GM18873 (cell line): Measurements from ENCODE around the gene PMEPA1.

Experiments
- ATAC-seq: cut with Tn5 transposase; IDR thresholded peaks from one replicate; pipeline ENCODE4 v1.9.1; 2021; ENCODE audit warnings: mild to moderate bottlenecking, moderate library complexity, moderate number of reproducible peaks; ENCODE audit not compliant: unreplicated experiment, low FRiP score

PMEPA1 gene

DNA sequence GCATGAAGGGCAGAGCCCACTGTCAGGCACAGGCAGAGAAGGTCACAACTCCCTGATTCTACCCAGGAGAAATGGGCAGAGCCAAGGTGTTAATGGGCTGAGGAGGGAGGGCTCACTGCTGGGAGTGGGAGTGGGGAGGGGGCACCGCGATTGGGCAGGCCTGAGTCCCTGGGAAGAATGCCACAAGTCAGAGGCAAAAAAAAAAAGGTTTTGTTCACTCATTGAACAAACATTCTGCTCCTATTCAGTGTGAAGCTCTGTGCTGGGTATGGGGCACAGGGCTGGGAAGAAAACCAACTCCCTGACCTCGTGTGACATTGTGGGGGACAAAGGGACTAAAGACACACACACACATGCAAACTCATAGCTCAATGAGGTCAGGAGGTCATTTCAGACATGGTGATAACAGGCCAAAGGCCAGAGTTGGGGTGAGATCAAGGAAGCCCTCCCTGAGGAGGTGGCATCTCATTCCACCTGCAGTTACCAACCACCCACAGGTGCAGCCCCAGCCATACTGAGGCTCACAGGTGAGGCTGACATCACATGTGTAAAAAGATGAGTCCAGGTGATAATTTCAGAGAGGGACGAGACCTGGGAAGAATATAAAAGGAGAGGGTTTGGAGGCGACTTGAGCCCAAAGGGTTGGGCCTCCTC, 3.2 kb upstream of the PMEPA1 start:
- ATAC-seq = no peak

DNA sequence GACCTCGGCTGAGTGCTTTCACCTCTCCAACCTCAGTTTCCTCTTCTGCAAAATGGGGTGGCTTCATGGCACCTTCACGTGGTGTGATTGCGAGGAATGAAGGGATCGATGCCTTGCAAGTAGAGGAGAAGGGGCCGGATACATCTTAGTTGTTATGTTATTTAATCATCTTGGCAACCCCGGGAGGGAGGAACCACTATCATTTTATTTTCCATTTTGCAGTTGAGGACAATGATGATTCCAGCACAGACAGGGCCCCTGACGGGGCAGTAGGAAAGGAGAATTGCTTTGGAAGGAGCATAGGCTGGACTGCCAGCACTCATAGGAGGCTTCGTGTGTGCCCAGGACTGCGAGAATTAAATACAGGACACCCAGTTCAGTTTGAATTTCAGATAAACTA, 2.5 kb upstream of the PMEPA1 start:
- no peak for ATAC-seq

DNA sequence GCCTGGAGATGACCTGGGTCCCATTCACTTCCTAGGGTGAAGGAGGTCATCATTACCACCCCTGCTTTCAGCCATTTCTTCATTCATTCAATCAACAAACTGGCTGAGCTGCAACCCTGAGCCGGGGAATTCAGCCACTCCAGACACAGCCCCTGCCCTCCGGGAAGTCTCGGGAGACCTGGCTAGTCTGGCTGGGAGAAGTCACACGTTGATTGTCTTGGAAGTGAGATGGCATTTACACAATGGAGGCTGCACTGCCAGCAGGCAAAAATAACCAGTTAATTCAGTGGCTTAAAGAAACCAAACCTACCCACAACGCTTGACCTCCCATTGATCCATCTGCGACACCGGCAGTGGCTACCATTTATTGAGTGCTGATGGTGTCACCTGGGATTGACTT, 2.0 kb upstream of the PMEPA1 start:
- no peak for ATAC-seq

DNA sequence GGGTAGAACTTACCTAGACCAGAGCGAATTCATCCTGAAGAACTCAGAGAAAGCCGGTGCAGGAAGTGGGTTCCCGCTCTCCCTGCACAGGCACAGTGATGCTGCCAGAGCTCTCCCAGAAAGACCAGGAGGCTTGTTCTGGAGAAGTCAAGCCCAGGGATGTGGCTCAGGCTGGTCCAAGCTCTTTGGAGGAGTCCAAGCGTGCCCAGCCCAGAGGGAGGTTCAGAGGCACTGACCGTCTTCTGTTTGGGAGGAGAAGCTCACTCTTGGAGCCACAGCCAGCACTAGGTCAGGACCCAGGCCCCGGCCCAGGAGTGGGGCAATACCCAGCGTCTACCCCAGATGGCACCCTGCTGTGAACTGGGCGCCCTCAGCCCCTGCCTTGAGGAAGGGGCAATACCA, 1.5 kb upstream of the PMEPA1 start:
- ATAC-seq = no peak

DNA sequence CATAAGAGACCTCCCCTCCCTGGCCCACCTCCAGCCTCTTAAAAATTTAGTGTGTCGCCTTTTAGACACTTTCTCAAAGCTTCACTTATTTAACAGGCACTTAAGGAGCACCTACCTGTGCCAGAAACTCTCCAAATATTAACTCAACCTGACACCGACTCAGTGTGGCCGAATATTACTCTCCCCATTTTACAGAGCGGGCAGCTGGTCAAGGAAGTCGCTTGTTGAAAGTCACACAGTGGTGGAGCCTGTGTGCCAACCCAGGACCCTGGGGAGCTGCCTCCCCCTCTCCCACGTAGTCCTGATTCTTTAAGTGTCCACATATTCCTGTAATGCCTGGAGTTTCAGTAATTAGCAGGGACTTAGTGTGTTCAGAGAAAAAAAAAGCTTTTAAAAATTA, 1.0 kb upstream of the PMEPA1 start:
- no peak for ATAC-seq

DNA sequence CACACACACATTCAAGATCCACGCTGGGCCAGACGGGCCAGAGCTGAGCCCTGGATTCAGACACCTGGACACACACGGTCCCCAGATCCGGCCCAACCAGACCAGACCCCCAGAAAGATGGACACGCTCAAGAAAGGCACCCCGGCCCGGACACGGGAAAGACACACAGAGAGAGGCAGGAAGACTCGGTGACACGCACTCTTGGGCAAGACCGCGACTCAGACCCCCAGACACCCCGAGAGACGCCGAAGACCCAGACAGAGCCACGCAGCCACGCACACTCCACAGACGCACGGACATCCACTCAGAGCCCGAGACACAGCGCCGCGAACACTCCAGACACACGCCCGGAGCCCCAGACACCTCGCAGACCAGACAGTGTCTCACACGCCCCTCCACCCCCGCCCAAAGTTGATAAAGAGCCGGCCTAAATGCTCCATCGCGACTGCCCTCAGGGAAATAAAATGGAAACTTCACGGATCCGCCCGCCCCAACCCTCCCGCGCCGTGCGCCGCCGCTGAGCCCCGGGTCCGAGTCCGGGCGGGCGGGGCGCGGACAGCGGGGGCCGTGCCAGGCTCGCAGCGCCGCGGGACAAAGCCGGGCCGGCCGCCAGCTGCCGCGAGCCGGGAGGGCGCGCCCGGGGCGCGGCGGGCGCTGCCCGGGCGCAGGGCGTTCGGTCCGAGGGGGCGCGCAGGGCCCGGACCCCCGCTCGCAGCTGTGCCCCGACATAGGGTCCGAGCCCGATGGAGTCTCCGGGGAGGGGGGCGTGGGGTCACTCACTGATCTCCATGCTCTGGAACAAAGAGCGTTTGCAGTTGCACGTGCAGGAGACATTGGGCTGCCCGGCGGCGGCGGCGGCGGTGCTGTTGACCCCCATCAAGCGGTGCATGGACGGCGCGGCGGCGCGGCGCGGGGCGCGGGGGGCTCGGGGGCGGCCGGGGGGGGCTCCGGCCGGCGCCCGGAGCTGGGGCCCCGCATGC, 831 bp downstream of the PMEPA1 start:
- no peak for ATAC-seq

DNA sequence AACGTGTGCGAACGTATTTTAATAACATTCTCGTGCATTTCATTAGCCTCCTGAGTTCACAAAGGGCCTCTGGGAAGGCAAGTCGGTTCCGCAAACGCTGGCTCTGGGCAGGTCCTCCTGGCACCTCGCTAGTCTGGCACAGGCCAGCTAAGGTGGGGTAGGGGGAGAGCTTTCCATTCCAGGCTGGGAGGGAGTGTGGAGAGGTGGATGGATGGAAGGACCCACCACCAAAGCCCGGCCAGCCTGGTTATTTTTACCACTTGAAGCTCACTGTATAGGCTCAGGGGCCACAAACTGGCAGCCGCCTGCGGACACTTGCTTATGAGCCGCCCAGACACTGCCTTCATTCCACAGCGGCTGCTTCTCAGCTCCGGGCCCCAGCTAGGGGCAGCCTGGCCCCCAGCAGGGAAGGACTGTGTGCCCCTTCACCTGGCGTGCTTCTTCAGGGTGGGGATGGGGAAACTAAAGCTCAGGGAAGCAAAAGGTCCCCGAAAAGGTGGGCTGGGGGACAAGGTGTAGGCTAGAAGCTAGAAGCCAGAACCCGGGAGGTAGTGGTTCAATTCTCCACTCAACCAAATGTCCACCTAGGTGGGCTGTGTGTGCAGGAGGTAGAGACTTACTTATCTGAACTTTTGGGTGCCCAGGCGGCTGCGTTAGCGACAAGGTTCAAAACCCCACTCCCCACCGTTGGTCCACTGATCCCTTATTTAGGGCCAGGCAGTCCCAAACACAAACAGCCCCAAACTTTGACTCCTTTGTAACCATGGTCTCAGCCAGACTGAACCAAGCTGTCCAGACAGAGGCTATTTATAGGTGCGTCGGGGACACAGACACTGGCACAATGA, 1.7 kb downstream of the PMEPA1 start:
- ATAC-seq = no peak

DNA sequence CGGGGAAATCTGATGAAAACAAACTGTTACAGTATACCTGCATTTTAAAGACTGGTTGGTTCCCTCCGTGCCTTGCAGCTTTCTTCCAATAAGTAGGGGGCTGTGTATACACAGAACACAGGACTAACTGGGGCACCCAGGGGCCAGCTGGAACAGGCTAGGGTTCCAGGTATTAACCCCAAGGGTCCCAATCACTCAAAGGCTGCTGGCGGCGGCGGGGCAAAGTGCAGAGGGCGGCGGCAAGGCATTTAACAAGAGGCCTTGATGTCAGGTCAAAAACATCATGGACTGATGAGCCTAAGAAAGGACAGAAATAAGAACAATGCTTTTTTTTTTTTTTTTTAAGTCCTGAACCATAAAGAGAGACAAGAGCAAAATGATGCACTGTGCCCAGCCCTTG, 2.5 kb downstream of the PMEPA1 start:
- no peak for ATAC-seq

DNA sequence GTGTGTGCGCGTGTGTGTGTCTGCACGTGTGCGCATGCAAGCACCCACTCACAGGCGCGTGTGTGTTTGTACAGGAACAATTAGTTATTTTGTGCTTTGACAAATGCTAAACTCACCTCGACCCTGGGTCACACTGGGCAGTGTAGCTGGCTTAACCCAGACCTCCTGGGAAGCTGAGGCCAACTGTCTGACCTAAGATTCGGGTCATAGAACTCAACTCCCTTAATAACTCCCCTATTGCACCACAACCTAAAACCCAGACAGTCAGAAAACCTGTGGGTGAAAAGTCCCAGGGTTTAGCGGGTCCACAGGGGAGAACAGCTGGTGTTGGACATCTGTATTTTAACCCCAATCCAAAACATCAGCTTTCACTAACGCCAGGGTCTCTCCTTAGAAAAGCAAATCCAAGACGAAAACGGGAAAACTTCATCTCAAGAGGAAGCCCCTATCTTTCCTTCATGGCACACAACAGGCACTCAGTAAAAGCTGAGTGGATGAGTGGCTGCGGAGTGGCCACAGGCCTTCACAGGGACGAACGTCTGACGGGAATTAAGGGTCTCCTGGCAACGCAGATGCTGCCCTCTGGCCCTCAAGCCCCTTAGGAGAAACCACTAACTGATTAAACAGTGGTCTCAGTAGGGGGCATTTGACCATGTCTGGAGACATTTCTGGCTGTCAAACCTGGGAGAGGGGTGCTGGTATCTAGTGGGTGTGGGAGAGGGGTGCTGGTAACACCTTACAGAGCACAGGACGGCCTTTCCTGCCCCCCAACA, 4.5 kb downstream of the PMEPA1 start:
- no peak for ATAC-seq

DNA sequence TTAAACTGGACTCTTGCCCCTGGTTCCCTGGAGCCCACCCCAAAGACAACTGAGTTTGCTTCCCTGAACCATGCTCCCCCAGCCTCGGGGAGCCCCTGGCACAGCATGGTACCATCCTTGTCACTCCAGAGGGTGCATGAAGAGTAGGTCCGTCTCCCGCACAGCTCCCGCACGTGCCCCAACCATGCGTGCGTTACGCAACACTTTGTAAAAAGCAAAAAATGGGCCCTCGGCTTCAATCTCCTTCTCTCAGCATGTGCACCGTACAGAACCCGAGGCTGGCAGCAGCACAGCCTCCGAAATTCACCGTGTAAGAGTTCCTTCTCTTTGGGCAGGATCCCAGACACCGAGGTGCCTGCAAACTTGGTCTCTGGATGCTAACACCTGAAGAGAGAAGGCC, 5.6 kb downstream of the PMEPA1 start:
- ATAC-seq = no peak

DNA sequence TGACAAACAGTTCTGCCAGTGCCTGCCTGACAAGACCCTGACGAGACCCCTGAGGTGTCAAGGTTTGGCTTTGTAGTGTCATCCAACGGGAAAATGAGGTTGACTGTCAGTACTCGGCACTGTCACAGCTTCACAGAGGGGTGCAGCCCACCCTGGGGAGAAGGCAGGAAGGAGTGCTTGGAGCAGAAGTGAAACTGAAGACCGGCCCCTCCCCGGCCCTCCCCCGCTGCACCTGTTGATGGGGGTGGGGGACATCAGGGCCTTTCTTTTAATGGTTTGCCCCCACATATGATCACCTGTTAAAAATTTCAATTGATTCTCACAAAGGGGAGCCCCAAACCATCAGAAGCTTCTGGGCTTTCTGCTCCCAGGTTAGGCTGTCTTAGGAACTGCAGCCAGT, 6.8 kb downstream of the PMEPA1 start:
- ATAC-seq = no peak

DNA sequence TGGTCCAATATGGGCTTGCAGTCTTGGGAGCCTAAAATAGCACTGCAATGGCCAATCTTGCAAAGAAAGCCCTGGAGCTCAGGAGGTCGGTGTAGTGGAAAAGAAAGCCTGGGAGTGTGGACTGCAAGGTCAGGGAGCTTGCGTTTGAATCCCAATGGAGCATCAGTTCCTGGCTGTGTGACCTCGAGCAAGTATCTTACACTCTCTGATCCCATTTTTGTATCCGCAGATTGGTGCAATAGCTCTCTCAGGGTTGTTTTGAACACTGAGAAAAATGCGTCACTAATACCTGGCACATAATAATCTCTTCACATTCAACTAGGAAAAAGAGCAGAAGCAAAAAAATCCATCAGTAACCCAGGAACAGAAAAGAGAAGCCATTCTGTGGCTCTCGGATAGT, 7.3 kb downstream of the PMEPA1 start:
- no peak for ATAC-seq

DNA sequence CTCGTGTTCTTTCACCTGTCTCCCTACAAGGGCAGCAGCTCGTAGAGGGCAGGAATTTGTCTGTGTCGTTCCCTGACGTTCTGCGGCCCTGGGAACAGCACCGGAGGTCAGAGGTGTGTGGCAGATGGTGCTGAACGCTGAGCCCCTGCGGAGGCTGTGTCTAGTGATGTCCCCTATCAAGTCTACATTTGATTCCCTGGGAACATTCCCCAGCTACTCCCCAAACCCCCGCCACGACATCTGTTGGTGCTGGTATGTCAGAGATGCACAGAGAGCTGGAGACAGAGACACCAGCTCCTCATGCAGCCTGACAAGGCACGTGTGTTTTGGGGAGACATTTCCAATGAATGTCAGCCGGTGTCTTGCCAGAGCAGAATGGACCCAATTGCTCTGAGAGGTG, 7.7 kb downstream of the PMEPA1 start:
- no peak for ATAC-seq

DNA sequence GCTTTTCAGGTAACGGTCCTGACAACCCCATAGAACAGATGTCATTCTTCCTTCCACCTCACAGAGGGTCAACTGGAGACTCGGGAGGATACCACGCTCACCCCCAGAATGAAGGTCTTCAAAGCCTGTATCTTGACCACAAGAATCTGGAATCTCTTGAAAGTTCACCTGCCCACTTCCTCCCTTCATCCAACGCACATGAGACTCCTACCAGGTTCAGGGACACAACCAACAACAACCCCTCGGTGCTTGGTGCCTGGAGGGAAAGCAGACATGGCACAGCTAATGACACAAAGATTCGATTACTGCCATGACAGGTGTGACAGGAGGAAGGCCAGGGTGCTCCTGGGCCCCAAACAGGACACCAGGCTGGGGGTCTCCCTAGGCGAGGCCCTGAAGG, 8.2 kb downstream of the PMEPA1 start:
- no peak for ATAC-seq

DNA sequence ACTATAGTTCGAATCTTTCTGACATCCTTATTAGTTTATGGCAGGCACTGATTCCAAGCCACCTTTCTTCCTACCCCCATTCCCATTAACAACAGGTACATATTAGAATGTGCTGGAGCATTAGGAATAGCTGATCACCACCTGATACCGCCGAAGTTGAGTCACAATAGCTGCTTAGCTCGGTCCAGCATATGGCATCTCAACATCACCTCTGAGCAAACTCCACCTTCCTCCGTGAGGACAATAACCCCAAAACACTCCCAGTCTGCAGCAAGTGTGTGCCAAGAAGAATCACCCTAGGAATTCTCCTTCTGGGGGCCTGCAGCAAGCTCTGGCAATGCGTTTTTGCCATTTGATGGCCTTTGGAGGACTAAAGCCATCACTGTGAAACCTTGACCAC, 8.7 kb downstream of the PMEPA1 start:
- no peak for ATAC-seq

DNA sequence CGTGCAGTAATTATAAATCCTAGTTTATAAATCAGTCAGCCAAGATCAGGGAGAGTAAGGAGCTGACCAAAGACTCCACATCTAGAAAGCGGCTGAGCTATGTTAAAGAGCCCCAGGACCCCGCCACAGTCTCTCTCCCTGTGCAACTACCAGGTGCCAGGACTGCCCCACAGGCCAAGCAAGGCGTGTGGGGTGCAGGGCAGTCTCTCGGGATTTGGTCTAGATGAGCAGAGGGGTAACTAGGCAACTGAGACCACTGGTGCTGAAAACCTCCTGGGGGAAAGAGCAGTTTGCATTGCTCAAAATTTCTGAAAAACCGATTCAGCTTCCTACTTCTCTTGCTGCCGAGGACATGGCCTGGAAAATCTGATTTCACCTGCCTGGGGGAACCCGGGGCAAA, 10.4 kb downstream of the PMEPA1 start:
- no peak for ATAC-seq

DNA sequence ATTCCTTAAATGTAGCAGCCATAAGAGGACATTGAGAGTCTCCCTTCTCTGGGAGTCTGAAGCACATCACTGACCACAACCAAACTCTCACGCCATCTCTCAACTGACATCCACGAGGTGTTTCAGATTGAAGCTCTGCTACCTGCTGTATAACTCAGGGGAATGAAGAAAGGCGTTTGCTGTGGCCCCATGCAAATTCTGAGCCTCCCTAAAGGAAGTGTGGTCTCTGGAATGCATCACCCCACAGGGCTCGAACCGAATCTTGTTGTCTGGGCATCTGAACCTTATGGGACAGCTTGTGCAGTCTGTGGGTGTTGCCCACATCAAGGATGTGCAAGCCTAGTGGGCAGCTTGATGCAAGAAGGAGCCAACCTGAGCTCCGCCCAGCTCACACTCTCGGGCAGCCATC, 10.9 kb downstream of the PMEPA1 start:
- ATAC-seq = no peak

DNA sequence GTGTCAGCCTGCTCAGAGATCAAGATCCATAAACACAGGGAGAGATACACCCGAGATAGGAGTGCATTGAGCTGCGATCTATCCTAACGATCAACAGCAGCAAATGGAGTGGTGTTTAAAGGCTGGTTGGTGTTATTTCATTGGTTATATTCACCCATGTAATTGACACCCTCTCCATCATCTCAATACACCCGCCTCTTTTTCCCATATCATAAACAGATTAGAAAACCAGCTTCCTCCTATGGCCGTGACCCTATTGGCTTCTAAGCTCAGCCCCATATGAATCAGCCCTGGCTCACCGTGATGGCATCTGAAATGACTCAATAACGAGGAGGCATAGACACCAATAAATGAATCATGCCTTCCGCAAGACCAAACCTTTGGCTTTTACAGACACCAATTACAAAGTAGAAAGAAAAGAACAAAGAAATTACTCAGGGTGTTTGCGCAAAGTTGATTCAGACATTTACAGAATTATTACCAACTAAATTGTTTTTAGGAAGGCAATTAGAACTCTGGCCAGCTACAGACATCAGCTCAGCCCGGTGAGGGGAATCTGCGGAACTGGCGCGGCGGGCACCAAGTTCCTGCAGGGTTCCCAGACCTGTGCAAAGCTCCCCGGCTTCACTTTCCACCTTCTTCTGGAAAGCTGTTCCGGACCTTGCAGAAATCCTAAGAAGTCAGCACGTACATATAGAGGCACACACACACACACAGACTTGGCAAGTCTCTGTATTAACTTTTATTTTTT, 11.5 kb downstream of the PMEPA1 start:
- no peak for ATAC-seq

DNA sequence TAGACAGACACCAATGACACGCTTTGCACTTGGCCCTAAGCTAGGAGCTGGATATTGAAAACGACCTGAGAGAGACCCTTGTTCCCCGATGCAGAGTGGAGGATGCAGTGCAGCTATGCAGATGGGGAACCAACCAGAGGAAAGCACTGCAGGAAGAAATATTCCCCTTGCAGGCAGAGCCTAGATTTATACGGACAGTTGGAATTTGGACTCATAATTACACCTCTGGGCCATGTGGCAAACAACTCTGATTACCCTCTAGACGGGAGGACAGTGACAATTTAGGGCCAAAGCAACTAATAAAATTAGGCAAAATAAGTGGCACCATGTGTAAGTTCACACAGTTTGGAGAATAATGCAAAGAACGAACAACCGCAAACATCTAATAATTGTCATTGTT, 12.3 kb downstream of the PMEPA1 start:
- no peak for ATAC-seq
